Activated naive CD8-positive, alpha-beta T cell treated with anti-CD3 and anti-CD28 coated beads, Interleukin-2, amount 50 U/mL, for 24 hours (primary cell): ENCODE measurements around the gene SIK1.

ENCODE experiments used
- ATAC-seq: fragments of 150-1000 bp; cut with Tn5 transposase; one replicate; pipeline ENCODE4 v1.10.0; 2021
- DNase-seq: peaks from one replicate; pipeline ENCODE4 v3.0.0; 2021
- H3K27ac Mint-ChIP-seq: one replicate; pipeline ENCODE4 v1.8.0; 2021; ENCODE audit warnings: mild to moderate bottlenecking, mixed read lengths
- H3K27me3 Mint-ChIP-seq: one replicate; pipeline ENCODE4 v1.8.0; 2021; ENCODE audit warnings: mixed read lengths
- H3K36me3 Mint-ChIP-seq: one replicate; pipeline ENCODE4 v1.8.0; 2021; ENCODE audit warnings: low read depth, mixed read lengths
- H3K4me1 Mint-ChIP-seq: one replicate; pipeline ENCODE4 v1.8.0; 2021; ENCODE audit warnings: mixed read lengths
- H3K4me3 Mint-ChIP-seq: one replicate; pipeline ENCODE4 v1.8.0; 2021; ENCODE audit warnings: mild to moderate bottlenecking, moderate library complexity, mixed read lengths
- H3K9me3 Mint-ChIP-seq: one replicate; pipeline ENCODE4 v1.8.0; 2021; ENCODE audit warnings: mixed read lengths

The SIK1 gene

GRCh38 chr21:43369596-43370090, 57.3 kb downstream of the SIK1 start:
- ATAC-seq (no peak), DNase-seq (no peak)
- Mint-ChIP-seq H3K27ac (no peak overlapping the region), H3K9me3 (no peaks in the 10 kb centered on the region), H3K4me1 (peaks cover 4% of the 10 kb centered on the region), H3K4me3 (no peak overlapping the region), H3K27me3 (peaks cover 4% of the 10 kb centered on the region), H3K36me3 (no peaks in the 10 kb centered on the region)

- Mint-ChIP-seq H3K9me3 (no peaks in the 10 kb centered on the region), H3K4me3 (no peak overlapping the region), H3K36me3 (no peaks in the 10 kb centered on the region), H3K4me1 (peaks cover 4% of the 10 kb centered on the region), H3K27ac (peak overlapping the region; percentile 48), H3K27me3 (peaks cover 4% of the 10 kb centered on the region)
- peak; percentile 35 for ATAC-seq
- DNase-seq: no peak
Measured at GRCh38 chr21:43369124-43369523, 57.8 kb downstream of the SIK1 start.

- DNase-seq (no peak), ATAC-seq (no peak)
- Mint-ChIP-seq H3K36me3 (no peaks in the 10 kb centered on the region), H3K4me3 (no peak overlapping the region), H3K27me3 (peaks cover 4% of the 10 kb centered on the region), H3K27ac (peak overlapping the region; percentile 48), H3K9me3 (no peaks in the 10 kb centered on the region), H3K4me1 (peaks cover 7% of the 10 kb centered on the region)
Measured at GRCh38 chr21:43368685-43369084, 58.2 kb downstream of the SIK1 start.

GRCh38 chr21:43367859-43368258, 59.1 kb downstream of the SIK1 start:
- Mint-ChIP-seq H3K4me3 (no peak overlapping the region), H3K27ac (no peak overlapping the region), H3K9me3 (no peaks in the 10 kb centered on the region), H3K36me3 (no peaks in the 10 kb centered on the region), H3K27me3 (peaks cover 4% of the 10 kb centered on the region), H3K4me1 (peaks cover 13% of the 10 kb centered on the region)
- ATAC-seq (no peak), DNase-seq (no peak)

- peaks cover 18% of the 10 kb centered on the region for H3K4me1 Mint-ChIP-seq
- peaks cover 4% of the 10 kb centered on the region for H3K27me3 Mint-ChIP-seq
- H3K27ac Mint-ChIP-seq: peak overlapping the region; percentile 55
- no peaks in the 10 kb centered on the region for H3K9me3 Mint-ChIP-seq
- no peaks in the 10 kb centered on the region for H3K36me3 Mint-ChIP-seq
- ATAC-seq (no peak), DNase-seq (no peak)
- H3K4me3 Mint-ChIP-seq: no peak overlapping the region
Measured at GRCh38 chr21:43367296-43367695, 59.6 kb downstream of the SIK1 start.

GRCh38 chr21:43366656-43367055, 60.3 kb downstream of the SIK1 start:
- no peak overlapping the region for H3K4me3 Mint-ChIP-seq
- H3K27me3 Mint-ChIP-seq: peaks cover 4% of the 10 kb centered on the region
- H3K36me3 Mint-ChIP-seq: no peaks in the 10 kb centered on the region
- H3K4me1 Mint-ChIP-seq: peaks cover 23% of the 10 kb centered on the region
- ATAC-seq: no peak
- no peak overlapping the region for H3K27ac Mint-ChIP-seq
- no peaks in the 10 kb centered on the region for H3K9me3 Mint-ChIP-seq
- DNase-seq: no peak

- Mint-ChIP-seq H3K4me3 (no peak overlapping the region), H3K4me1 (peaks cover 31% of the 10 kb centered on the region), H3K9me3 (no peaks in the 10 kb centered on the region), H3K27ac (no peak overlapping the region), H3K36me3 (no peaks in the 10 kb centered on the region), H3K27me3 (peaks cover 4% of the 10 kb centered on the region)
- no peak for ATAC-seq
- DNase-seq: no peak
Measured at GRCh38 chr21:43365611-43366426, 61.1 kb downstream of the SIK1 start.

- no peaks in the 10 kb centered on the region for H3K36me3 Mint-ChIP-seq
- H3K27me3 Mint-ChIP-seq: peaks cover 4% of the 10 kb centered on the region
- H3K4me1 Mint-ChIP-seq: peaks cover 31% of the 10 kb centered on the region
- H3K27ac Mint-ChIP-seq: peak overlapping the region; percentile 13
- DNase-seq (no peak), ATAC-seq (no peak)
- no peaks in the 10 kb centered on the region for H3K9me3 Mint-ChIP-seq
- H3K4me3 Mint-ChIP-seq: no peak overlapping the region
Measured at GRCh38 chr21:43364851-43365424, 62.0 kb downstream of the SIK1 start.
